Keratinocyte (primary cell): ENCODE results near the gene GP5.

Source experiments
- EZH2 ChIP-seq: IDR thresholded peaks from one replicate; pipeline ENCODE4 v1.6.1; 2012; ENCODE audit warnings: inconsistent platforms, mild to moderate bottlenecking, low read length, moderate library complexity
- TF ChIP-seq, protein P1 (sequence below), 3 experiments: IDR thresholded peaks in 1 of 3; conservative IDR thresholded peaks in 1 of 3; optimal IDR thresholded peaks in 1 of 3; 2 replicates in 2 of 3; 3 replicates in 1 of 3; pipeline versions ENCODE3 to v1.5.1; 2011; ENCODE audit warnings: low read length in 3 of 3, mild to moderate bottlenecking in 3 of 3, moderate library complexity in 2 of 3, control low read depth in 1 of 3, inconsistent platforms in 1 of 3; ENCODE audit not compliant: insufficient read depth in 2 of 3; ENCODE audit errors: extremely low read depth in 1 of 3

DNA sequence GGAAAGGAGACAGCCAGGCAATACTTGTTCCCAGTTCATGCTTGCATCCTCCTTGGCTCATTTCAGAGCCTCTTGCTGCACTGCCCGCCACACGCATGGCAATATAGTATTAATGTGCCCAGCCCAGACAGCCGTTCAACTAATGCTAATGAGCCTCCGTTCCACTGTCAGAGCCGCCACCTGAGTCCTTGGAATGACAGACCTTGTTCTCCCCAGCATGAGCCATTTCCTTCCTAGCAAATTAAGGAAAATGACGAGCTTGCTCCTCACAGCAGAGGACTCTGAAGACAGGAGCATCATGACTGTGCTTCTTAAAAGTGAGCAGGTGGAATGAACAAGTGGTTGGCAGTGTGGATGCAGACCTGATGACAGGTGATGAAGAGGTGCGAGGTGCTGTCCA is 18.7 kb downstream of the GP5 start:
- TF ChIP-seq, protein P1, sequence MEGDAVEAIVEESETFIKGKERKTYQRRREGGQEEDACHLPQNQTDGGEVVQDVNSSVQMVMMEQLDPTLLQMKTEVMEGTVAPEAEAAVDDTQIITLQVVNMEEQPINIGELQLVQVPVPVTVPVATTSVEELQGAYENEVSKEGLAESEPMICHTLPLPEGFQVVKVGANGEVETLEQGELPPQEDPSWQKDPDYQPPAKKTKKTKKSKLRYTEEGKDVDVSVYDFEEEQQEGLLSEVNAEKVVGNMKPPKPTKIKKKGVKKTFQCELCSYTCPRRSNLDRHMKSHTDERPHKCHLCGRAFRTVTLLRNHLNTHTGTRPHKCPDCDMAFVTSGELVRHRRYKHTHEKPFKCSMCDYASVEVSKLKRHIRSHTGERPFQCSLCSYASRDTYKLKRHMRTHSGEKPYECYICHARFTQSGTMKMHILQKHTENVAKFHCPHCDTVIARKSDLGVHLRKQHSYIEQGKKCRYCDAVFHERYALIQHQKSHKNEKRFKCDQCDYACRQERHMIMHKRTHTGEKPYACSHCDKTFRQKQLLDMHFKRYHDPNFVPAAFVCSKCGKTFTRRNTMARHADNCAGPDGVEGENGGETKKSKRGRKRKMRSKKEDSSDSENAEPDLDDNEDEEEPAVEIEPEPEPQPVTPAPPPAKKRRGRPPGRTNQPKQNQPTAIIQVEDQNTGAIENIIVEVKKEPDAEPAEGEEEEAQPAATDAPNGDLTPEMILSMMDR (optimal IDR thresholded peaks at IDR 0.05 in 1 of 3, IDR thresholded peaks at IDR 0.05 in 1 of 3, conservative IDR thresholded peaks at IDR 0.05 in 1 of 3; ENCODE audit: extremely low read depth in 1 of 3, insufficient read depth in 2 of 3, low read length in 3 of 3): no peak
- no peak for TF ChIP-seq EZH2
